Lower leg skin (tissue), 3 donors: ENCODE measurements around the gene HRCT1.

Source experiments
- CTCF ChIP-seq, 3 donors: fragments of 450-650 bp; IDR thresholded peaks; one replicate each; pipeline ENCODE4 v1.5.1; 2016; ENCODE audit warnings: antibody characterized with exemption in 3 of 3, mild to moderate bottlenecking in 3 of 3, moderate library complexity in 2 of 3
- POLR2A ChIP-seq, 2 donors: fragments of 450-650 bp; IDR thresholded peaks; one replicate each; pipeline ENCODE4 v1.6.1; 2016 to 2017; ENCODE audit warnings: antibody characterized with exemption in 2 of 2, mild to moderate bottlenecking in 1 of 2, moderate library complexity in 1 of 2

- TF ChIP-seq POLR2A (IDR thresholded peaks at IDR 0.05) (no peak), CTCF (IDR thresholded peaks at IDR 0.05) (no peak)
Measured at GRCh38 chr9:35919212-35920008, 13.4 kb downstream of the HRCT1 start.
